ENCODE data around the gene ARMC7.
"Not testable (repeated sequence)": the region's sequence is repeated elsewhere in the genome, so short reads cannot be mapped to it uniquely, and the experiment has no call there.

The ARMC7 gene

GRCh38 chr17:75130059-75130631, 20.4 kb downstream of the ARMC7 start:
- DNase-seq = no peak

GRCh38 chr17:75130632-75131277, 21.0 kb downstream of the ARMC7 start:
- DNase-seq = peak; percentile 94

GRCh38 chr17:75131278-75132017, 21.7 kb downstream of the ARMC7 start, which contains the start of gene NT5C:
Gene NT5C (minus strand): TSS chr17:75131742. CDS start chr17:75131707, 35 bp downstream.
- peak; percentile 93 for DNase-seq

DNA sequence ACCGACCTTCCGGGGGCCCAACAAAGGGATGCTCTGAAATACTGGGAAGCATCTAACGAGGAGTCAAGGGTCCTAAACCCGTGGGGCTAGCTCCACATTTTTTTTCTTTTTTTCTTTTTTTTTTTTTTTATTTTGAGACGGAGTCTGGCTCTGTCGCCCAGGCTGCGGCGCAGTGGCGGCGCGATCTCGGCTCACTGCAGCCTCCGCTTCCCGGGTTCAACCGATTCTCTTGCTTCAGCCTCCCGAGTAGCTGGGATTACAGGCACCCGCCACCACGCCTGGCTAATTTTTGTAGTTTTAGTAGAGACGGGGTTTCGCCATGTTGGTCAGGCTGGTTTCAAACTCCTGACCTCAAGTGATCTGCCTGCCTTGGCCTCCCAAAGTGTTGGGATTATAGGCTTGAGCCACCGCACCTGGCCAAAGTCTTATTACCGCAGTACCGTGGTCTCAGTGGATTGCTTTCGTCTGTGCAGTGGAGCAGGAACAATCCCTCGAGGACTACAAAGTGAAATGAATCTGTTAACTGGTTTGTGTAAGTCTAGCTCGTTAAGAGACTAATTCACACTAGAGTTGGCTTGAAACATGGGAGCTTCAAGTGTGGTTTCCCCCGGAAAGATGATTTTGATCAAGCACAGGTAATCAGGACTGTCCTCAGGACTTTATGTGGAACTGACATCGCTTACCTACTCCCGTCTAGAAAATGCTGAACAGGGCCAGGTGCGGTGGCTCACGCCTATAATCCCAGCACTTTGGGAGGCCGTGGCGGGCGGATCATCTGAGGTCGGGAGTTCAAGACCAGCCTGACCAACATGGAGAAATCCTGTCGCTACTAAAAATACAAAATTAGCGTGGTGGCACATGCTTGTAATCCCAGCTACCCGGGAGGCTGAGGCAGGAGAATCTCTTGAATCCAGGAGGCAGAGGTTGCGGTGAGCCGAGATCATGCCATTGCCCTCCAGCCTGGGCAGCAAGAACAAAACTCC, 22.5 kb downstream of the ARMC7 start:
- DNase-seq = peak; percentile 72

DNA sequence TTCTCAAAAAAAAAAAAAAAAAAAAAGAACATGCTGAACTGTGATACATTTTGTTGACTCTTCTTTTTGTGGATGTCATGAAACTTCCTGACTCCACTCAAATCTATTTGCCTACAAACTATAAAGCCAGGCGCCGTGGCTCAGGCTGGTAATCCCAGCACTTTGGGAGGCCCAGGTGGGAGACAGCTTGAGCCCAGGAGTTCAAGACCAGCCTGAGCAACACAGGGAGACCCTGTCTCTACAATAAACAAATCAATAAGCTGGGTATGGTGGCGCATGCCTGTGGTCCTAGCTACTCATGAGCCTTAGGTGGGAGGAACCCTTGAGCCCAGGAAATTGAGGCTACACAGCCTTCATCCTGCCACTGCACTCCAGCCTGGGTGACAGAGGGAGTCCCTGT, 23.2 kb downstream of the ARMC7 start:
- DNase-seq = peak; percentile 45

- not testable (repeated sequence) for DNase-seq
Observed at GRCh38 chr17:75133607-75134347, 24.0 kb downstream of the ARMC7 start.

- no peak for DNase-seq
Observed at GRCh38 chr17:75135452-75135851, 25.7 kb downstream of the ARMC7 start.

DNA sequence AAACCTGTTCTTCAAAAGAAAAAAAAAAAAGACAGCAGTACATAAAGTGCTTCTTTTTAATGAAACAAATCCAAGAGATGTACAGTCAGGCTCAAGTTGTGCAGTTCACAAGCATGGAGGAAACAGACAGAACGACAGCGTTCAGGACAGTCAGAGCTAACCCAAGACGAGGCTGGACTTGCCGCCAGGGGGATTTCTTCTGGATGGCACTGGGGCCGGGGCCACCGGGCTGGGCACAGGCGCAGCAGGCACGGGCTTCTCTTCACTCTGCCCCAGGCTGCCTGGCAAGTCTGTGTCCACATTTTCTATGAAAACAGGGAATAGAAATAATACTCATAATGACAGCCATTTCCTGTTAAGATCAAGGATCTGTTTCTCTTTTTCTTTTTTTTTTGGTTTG, 26.2 kb downstream of the ARMC7 start:
- no peak for DNase-seq

DNA sequence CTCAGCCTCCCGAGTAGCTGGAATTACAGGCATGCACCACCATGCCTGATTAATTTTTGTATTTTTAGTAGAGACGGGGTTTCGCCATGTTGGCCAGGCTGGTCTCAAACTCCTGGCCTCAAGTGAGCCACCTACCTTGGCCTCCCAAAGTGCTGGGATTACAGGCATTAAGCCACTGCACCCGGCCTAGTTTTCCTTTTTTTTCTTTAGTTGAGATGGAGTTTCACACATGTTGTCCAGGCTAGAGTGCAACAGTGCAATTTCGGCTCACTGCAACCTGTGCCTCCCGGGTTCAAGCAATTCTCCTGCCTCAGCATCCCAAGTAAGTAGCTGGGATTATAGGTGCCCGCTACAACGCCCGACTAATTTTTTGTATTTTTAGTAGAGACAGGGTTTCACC, 28.0 kb downstream of the ARMC7 start:
- not testable (repeated sequence) for DNase-seq

GRCh38 chr17:75138519-75138918, 28.8 kb downstream of the ARMC7 start:
- no peak for DNase-seq

DNA sequence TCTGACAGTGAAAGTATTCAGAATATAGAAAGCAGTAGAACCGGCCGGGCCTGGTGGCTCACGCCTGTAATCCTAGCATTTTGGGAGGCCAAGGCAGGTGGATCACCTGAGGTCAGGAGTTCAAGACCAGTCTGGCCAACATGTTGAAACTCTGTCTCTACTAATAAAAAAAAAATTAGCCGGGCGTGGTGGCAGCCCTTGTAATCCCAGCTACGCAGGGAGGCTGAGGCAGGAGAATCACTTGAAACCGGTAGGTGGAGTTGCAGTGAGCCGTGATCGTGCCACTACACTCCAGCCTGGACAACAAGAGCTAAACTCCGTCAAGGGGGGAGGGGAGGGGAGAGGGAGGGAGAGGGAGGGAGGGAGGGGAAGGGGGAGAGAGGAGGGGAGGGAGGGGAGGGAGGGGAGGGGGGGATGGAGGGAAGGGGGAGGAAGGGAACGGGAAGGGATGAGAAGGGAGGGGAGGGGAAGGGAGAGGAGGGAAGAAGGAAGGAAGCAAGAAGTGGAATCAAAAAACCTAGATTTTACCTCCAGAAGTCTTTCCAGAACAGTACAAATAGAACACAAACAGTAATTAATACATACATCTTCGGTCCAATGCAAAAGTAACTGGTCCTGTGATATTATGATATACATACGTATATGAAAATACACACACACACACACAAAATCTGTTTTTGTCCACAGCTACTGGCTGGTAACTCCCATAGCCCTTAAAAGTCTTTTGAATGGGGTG, 32.6 kb downstream of the ARMC7 start:
- peak; percentile 37 for DNase-seq

DNA sequence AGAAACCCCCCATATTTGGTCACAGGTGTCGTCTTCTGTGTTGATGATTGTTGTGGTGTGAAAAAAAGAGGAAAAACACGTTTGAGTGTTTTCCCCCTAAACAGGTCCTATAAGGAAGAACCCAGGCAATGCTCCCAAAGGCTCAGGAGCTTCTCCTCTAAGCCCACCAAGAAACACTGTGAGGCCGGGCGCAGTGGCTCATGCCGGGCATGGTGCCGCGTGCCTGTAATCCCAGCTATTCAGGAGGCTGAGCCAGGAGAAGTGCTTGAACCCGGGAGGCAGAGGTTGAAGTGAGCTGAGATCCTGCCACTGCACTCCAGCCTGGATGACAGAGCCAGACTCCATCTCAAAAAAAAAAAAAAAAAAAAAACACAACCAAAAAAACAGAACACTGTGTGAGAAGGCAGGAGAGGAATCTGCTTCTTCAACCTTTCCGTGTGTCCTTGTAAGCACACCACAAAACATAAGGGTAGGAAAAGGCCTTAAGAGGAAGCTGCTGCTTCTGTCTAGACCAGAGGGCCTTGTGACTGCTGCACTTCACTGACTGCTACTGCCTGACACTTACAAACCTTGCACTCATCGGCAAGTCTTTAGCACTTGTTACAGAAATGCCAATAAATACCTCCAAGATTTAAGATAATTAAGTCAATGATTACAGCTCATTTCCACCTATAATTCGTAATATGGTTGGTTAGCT, 35.2 kb downstream of the ARMC7 start:
- DNase-seq = no peak

GRCh38 chr17:75146592-75146991, 36.8 kb downstream of the ARMC7 start:
- DNase-seq = no peak

DNA sequence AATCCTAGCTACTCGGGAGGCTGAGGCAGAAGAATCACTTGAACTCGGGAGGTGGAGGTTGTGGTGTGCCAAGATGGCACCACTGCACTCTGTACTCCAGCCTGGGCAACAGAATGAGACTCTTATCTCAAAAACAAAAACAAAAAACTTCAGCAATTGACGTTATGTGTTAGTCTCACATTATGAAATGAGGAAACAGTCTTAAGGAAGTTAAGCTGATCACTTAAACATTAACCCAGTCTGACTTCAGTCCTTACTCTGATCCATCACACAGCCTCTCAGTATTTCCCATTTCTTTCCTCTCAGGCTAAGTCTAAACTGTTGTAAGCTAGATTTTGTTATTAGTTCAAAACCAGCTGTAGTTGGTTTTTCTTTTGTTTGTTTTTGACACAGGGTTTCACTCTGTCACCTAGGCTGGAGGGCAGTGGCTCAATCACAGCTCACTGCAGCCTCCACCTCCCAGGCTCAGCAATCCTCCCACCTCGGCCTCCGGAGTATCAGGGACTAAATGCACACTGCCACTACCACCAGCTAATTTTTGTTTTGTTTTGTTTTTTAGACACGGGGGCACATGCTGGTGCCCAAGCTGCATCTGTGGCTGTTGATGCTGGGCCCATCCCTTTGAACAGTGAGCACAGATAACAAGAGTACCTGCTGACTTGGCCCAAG, 38.2 kb downstream of the ARMC7 start:
- DNase-seq = no peak

GRCh38 chr17:75151930-75152329, 42.2 kb downstream of the ARMC7 start:
- DNase-seq = peak; percentile 36

DNA sequence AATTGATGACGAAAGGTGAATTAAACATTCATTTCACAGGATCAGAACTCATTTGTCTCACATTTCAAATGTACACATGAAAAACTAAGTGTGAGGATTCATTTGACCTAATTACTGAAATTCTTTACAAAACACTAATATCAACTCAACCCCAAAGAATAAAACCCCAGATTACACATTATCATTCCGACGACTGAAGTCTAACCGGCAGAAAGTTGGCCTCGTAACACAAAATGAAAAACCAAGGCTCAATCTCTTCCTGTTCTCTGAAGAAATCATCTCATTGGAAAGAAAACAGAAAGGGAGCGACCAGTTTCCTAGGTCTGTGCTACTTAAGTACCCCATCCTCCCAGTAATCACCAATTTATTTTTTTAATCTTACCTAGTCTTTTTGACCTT, 42.8 kb downstream of the ARMC7 start:
- peak; percentile 57 for DNase-seq

DNA sequence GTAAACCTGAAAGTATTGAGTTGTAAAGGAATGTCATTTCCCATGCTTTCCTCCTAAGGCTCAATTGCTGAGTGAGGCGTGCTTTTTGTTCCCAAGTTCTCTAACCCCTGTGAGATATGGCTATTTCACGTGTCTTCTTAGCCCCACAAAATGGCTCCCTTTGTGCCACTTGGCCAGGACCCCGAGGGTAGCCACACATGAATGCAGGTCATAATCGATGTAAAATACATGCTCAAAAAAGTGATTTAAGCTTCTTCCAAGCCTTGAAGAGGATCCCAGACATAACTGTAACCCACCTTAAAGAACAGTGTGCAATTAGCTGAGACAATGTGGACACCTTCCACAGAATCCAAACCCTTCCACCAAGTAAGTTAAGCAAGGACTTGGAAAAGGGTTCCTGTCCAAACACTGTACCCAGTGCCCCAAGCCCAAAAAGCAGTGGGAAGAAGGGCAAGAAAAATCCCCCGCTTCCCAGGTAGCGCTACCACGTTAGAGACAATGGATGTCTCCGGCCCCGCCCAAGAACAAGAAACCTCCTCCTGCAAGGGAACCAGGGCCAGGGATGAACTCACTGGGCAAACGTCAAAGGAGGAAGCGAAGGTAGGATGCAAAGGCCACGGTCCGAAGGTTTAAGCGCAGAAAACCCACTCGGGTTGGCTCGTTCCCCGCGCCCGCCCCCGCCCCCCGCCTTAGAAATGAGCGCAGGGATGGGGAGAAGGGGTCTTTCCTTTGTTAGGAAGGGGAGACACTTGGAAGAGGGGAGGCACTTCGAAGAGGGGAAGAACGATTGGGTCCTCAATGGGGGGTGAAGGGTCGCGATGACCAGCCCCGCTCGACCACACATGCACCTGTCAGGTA, 43.4 kb downstream of the ARMC7 start:
- DNase-seq = peak; percentile 61

DNA sequence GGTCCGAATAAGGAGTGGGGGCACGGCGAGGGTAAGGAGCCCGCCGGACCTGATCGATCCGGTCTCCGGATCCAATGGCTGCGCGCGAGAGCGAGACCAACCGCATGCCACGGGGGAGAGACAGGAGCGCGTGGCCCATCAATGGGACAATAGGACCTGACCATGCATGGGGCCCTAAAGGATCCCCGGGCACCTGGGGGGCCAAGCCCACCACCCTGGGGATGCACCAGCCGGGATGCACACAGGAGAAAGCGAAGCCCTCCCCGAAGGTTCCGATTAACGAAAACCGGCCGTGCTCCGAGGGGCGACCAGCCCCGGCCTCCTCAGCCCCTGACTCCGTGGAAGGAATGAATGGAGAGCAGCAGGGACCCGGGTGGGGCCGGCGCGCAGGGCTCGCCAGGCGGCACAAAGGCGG, 44.0 kb downstream of the ARMC7 start:
- peak; percentile 61 for DNase-seq

Data from NCI-H82 (cell line).